Astrocyte of the hippocampus (primary cell): ENCODE results near the gene PSMD2.

ENCODE experiments used
- DNase-seq: peaks from one replicate; pipeline ENCODE4 v3.0.0; 2011; ENCODE audit warnings: low read depth, low spot score

Gene PSMD2

GRCh38 chr3:184316792-184317191 is 17.8 kb downstream of the PSMD2 start:
- no peak for DNase-seq

- DNase-seq, result no peak
Measured at GRCh38 chr3:184317201-184317600, 18.2 kb downstream of the PSMD2 start.

- DNase-seq, result peak; percentile 99
Measured at GRCh38 chr3:184320104-184320445, 21.0 kb downstream of the PSMD2 start.

GRCh38 chr3:184321666-184322065 is 22.6 kb downstream of the PSMD2 start:
- no peak for DNase-seq

GRCh38 chr3:184322731-184323487 is 23.9 kb downstream of the PSMD2 start:
- DNase-seq, result no peak

GRCh38 chr3:184323696-184324095 is 24.7 kb downstream of the PSMD2 start:
- DNase-seq, result no peak

- no peak for DNase-seq
Measured at GRCh38 chr3:184325269-184325668, 26.2 kb downstream of the PSMD2 start.

GRCh38 chr3:184325715-184326369 is 26.8 kb downstream of the PSMD2 start:
- DNase-seq, result no peak

GRCh38 chr3:184327171-184327570 is 28.1 kb downstream of the PSMD2 start:
- DNase-seq, result no peak

- no peak for DNase-seq
Measured at GRCh38 chr3:184328516-184328915, 29.5 kb downstream of the PSMD2 start.

- peak; percentile 89 for DNase-seq
Measured at GRCh38 chr3:184332370-184333090, 33.5 kb downstream of the PSMD2 start.

- no peak for DNase-seq
Measured at GRCh38 chr3:184333190-184333589, 34.1 kb downstream of the PSMD2 start.

- DNase-seq, result no peak
Measured at GRCh38 chr3:184333700-184334099, 34.7 kb downstream of the PSMD2 start.

- DNase-seq, result peak; percentile 69
Measured at GRCh38 chr3:184334470-184335158, 35.6 kb downstream of the PSMD2 start.

GRCh38 chr3:184335291-184335660 is 36.2 kb downstream of the PSMD2 start:
- DNase-seq, result no peak

GRCh38 chr3:184335661-184336546 is 36.9 kb downstream of the PSMD2 start:
- DNase-seq, result peak; percentile 93

GRCh38 chr3:184336547-184337398 is 37.7 kb downstream of the PSMD2 start:
- DNase-seq, result peak; percentile 70

- DNase-seq, result peak; percentile 70
Measured at GRCh38 chr3:184337399-184337714, 38.3 kb downstream of the PSMD2 start, which contains the start of gene FAM131A. Gene FAM131A (plus strand): TSS chr3:184337600. CDS start chr3:184337631, 31 bp downstream.

GRCh38 chr3:184337981-184338380 is 38.9 kb downstream of the PSMD2 start:
- no peak for DNase-seq

- peak; percentile 96 for DNase-seq
Measured at GRCh38 chr3:184338511-184338945, 39.5 kb downstream of the PSMD2 start.
